Measurements from ENCODE around the gene GNPNAT1.

Gene GNPNAT1

DNA sequence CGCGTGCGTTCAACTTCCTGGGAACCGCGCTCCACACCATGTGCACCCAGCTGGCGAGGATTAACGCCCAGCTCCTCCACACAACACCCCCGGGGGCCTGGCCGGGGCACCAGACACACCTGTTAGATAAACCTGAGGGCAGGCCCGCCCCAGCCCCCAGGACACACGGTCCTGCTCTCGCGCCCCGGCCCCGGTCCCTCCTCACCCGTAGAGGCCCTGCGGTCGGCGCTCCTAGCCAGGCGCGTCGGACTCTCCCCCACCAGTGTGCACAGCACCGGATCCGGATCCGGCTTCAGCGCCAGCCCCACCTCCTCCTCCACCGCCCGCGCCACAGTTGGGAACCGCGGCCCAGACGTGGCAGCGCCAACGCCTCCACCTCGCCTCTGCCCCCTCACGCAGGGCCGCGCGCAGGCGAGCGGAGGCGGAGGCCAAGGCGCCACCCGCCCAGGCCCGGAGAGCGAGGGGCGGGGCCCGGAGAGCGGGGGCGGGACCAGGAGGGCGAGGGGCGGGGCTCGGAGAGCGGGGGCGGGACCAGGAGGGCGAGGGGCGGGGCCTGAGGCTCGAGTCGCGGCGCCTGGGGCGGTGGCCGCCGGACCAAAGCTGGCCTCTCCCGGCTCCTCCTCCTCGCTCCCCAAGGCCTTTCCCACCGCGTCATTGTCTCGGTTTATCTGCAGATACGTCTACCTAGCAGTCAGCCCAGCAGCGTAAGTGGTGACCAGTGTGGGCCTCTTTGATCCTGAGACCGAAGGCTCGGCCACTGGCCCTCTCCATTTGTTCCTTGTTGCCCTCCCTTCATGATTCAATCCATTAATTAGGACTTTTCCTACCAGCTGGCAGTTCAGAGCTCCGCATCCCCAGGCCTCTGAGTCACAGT is at the start of gene GNPNAT1:
Gene GNPNAT1 (minus strand): TSS at position 385 of the 874 bp plus-strand sequence. CDS start 6,957 bp downstream, outside the sequence.
- FAIRE-seq (peak; percentile 82), DNase-seq (ENCODE audit: insufficient read length, low spot score) (peak; percentile 90)

GRCh38 chr14:52840877-52841276 is 49.5 kb upstream of the GNPNAT1 start:
- FAIRE-seq (no peak), DNase-seq (ENCODE audit: insufficient read length, low spot score) (no peak)

- DNase-seq (ENCODE audit: insufficient read length, low spot score) (no peak), FAIRE-seq (no peak)
Observed at GRCh38 chr14:52837451-52837850, 46.0 kb upstream of the GNPNAT1 start.

GRCh38 chr14:52836063-52836462 is 44.7 kb upstream of the GNPNAT1 start:
- DNase-seq (ENCODE audit: insufficient read length, low spot score), result no peak
- no peak for FAIRE-seq

- DNase-seq (ENCODE audit: insufficient read length, low spot score) (no peak), FAIRE-seq (no peak)
Observed at GRCh38 chr14:52835122-52835903, 43.9 kb upstream of the GNPNAT1 start.

GRCh38 chr14:52834440-52834842 is 43.0 kb upstream of the GNPNAT1 start:
- DNase-seq (ENCODE audit: insufficient read length, low spot score) (no peak), FAIRE-seq (no peak)

- DNase-seq (ENCODE audit: insufficient read length, low spot score), result no peak
Observed at GRCh38 chr14:52833891-52834290, 42.5 kb upstream of the GNPNAT1 start.

DNA sequence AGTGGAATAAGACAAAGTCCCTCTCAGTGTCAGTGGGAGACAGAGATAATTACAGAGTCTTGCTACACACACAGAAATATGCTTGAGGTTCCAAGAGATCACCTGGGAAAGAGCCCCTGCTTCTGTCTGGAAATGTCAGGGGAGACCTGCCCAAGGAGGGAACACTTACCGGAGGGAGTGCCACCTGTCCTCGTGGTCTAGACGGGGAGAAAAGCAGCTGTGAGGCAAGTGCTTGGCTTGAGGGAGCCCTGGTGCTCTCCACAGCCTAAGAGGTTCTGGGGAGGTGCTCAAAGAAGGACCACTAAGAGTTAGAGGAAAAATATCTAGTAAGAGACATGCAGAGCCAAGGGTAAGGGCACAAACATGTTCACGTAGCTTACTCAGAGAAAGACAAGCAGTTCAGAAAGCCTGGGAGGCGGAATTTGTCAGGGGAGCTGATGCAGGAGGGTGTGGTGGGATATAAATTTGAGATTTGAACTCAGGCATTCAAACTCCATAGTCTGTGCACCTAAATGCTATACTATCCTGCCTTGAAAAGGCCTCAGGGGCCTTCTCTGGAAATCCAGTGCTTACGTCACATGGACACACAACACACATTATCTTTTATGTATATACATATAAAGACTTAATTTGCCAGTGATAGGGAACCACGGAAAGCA is 38.2 kb upstream of the GNPNAT1 start:
- DNase-seq (ENCODE audit: insufficient read length, low spot score), result no peak

More at GRCh38 chr14:52833891-52834290, 42.5 kb upstream of the GNPNAT1 start:
- no peak for FAIRE-seq

GRCh38 chr14:52827426-52827825 is 36.0 kb upstream of the GNPNAT1 start:
- DNase-seq (ENCODE audit: insufficient read length, low spot score), result no peak
- no peak for FAIRE-seq

More for the DNA sequence above, 38.2 kb upstream of the GNPNAT1 start:
- no peak for FAIRE-seq

GRCh38 chr14:52825085-52825484 is 33.7 kb upstream of the GNPNAT1 start:
- DNase-seq (ENCODE audit: insufficient read length, low spot score), result no peak
- FAIRE-seq, result no peak

DNA sequence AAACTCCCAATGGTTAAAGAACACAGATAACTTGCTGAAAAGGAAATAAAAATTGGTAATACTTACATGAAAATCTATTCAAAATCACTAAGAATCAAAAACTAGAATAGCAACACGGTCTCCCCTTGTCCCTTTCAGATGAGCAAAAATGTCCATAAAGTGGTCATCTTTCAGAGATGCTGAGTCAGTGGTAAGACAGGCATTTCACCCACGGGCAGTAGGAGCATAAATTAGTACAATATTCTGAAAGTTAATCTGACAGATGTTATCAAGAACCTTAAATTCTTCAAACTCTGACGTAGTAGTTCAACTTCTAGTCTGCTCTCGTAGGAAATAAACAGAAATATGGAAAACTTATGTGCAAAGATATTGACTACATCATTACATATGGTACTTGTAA is 33.1 kb upstream of the GNPNAT1 start:
- FAIRE-seq (no peak), DNase-seq (ENCODE audit: insufficient read length, low spot score) (no peak)

DNA sequence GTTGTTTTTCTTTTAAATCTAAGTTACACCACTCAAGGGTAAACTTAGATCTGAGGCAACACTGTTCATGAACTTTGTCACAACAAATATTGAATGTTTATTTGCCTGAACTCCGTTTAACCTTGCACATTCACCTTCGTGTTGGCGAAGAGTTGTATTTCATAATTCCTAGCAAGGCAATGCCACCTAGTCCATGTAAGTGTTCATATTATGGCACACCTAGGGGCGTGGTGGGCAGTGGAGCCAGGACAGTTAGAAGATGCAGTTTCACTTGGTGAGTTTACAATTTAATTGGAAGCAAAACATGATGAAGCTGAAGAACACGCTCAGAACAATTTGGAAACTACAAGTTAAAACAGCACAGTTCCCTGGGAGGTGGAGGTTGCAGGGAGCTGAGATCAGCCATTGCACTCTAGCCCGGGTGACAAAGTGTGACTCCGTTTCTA is 30.4 kb upstream of the GNPNAT1 start:
- DNase-seq (ENCODE audit: insufficient read length, low spot score), result no peak
- no peak for FAIRE-seq

DNA sequence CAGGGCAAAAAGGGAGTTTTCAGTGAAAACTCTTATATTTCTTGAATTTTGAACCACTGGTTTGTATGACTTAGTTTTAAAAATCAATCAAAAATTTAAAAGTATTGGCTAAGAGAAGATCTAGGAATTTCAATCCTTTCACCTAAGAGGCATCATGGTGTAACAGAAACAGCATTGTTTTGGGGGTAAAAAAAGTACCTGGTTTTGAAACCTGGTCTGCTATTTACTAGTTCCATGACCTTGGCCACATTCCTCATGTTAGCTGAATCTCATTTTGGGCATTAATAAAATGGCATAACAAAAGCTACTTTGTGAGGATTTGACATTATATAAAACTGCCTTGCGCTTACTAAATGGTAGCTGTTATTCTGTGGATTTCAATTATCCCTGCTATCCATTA is 16.7 kb upstream of the GNPNAT1 start:
- FAIRE-seq (no peak), DNase-seq (ENCODE audit: insufficient read length, low spot score) (no peak)

DNA sequence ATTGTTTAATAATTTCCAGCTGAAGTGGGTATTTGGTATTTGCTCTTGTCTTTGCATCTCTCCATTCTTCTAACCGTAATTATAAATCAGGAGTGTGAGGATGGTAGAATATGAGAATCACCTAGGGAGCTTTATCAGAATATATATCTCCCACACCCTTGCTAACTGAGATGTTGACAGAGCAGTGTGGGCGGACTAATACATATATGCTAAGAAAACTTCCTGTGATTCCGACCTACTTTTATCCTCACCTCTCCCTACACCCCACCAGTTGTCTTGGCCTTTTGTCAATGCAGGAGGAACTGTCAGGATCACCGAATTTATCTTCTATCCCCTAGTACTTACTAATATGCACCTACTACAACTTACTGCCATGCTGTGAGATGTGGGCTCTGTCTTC is 14.7 kb upstream of the GNPNAT1 start:
- no peak for DNase-seq (ENCODE audit: insufficient read length, low spot score)

DNA sequence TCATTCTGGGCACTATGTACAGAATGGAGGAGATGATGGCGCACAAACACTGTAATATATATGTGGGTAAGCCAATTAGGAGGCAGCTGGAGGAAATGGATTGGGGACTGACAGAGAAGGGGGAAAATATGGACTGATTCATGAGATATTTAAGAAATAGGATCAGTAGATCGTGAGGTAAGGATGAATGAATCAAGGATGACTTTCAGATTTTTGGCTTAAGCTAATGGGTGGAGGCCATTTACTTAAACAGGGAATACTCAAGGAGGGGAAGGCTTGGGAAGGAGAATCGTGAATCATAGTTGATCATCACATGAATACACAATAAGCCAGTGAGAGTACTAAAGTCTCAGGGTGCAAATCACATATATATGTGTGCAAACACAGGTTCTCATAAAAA is 11.2 kb upstream of the GNPNAT1 start:
- no peak for FAIRE-seq
- DNase-seq (ENCODE audit: insufficient read length, low spot score), result no peak

More for the DNA sequence above, 14.7 kb upstream of the GNPNAT1 start:
- FAIRE-seq, result no peak

DNA sequence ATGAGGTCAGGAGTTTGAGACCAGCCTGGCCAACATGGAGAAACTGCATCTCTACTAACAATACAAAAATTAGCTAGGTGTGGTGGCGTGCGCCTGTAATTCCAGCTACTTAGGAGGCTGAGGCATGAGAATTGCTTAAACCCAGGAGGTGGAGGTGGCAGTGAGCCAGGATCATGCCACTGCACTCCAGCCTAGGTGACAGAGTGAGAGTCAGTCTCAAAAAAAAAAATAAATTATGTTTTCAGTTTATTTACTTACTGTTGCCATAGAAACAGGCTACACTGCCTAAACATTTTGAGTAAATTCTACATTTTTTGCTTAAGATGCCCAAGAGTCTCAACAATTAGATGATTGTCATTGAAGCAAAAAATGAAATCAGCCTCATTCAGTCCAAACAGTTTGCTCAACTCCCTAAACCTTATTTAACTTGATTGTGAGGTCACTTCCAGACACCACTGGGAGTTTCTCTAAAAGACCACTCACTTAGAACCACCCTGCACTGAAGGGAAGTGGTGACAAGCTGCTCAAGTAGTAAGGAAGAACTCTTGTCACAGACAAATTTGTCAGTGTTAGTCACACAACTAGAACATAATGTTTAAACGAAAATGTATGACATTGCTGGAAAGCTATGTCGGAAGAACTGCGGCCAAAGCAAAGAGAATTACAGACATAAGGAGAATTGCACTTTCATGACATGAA is 9.8 kb upstream of the GNPNAT1 start:
- DNase-seq (ENCODE audit: insufficient read length, low spot score), result no peak
- no peak for FAIRE-seq

DNA sequence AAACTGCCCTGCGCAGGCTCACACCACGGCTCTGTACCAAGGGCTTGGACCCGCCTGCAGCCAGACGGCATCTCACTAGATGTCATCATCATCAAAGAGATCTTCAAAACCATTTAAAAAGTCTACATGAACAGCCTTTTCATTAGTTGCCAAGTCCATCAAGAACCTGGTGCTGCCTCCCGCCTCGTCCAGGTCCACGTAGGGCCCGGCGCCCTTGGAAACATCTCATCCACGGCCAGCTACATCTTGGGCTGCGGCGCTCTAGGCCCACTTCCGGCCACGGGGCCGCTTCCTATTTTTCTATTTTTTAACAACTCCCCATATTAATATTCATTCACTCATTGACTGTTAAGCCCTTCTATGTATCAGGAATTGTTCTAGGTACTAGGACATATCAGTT is 7.4 kb upstream of the GNPNAT1 start:
- no peak for DNase-seq (ENCODE audit: insufficient read length, low spot score)
- no peak for FAIRE-seq

DNA sequence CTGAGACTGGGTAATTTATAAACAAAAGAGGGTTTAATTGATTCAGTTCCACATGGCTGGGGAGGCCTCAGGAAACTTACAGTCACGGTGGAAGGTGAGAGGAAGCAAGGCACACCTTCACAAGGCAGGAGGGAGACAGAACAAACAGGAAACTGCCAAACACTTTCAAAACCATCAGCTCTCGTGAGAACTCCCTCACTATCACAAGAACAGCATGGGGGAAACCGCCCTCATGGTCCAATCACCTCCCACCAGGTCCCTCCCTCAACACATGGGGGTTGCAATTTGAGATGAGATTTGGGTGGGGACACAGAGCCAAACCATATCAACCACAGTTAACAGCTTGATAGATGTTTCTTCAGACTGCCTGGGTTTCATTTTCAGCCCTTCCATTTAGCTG is 6.2 kb upstream of the GNPNAT1 start:
- DNase-seq (ENCODE audit: insufficient read length, low spot score) (no peak), FAIRE-seq (no peak)

GRCh38 chr14:52793061-52793460 is 1.7 kb upstream of the GNPNAT1 start:
- FAIRE-seq, result no peak
- no peak for DNase-seq (ENCODE audit: insufficient read length, low spot score)

DNA sequence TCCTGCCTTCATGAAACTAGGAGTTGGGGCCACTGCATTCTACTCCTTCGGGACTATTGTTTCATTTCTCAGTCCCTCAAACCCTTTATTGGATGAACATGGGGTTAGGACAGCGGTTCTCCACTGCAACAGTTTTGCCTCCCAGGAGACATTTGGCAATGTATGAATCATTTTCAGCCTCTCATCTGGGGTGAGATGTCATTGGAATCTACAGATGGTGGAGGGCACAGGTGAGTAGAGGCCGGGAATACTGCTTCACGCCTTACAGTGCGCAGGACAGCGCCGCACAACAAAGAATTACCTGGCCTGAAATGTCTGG is 649 bp upstream of the GNPNAT1 start:
- FAIRE-seq, result no peak
- no peak for DNase-seq (ENCODE audit: insufficient read length, low spot score)

- DNase-seq (ENCODE audit: insufficient read length, low spot score), result peak; percentile 5
- no peak for FAIRE-seq
Observed at GRCh38 chr14:52790756-52791222, 618 bp downstream of the GNPNAT1 start.

Measured in GM19239 (cell line).